WTC11 (cell line): ENCODE measurements around the gene CNP. TPM values are rescaled to one million over a fixed set of nuclear protein-coding genes. Genes with fewer than 3 reads are reported as not detected.

Experiments used
- ATAC-seq: fragments of 200-7000 bp; cut with Tn5 transposase; 2 replicates; pipeline ENCODE4 v1.10.0; 2021; ENCODE audit warnings: mild to moderate bottlenecking, moderate library complexity
- CTCF ChIA-PET: fragments of 300-600 bp; sonication (Branson Sonifier 250); formaldehyde crosslinking; loops from one replicate; lab custom pipeline; 2021; ENCODE audit warnings: antibody characterized with exemption; lab: Charles Lee
- POLR2A ChIA-PET: fragments of 350-600 bp; sonication (Branson Sonifier 250); formaldehyde crosslinking; loops from one replicate; lab custom pipeline; 2021; ENCODE audit warnings: antibody characterized with exemption; lab: Charles Lee
- DNase-seq: peaks from one replicate; pipeline ENCODE4 v3.0.0; 2021; ENCODE audit warnings: low spot score
- H3K27ac Mint-ChIP-seq: 2 replicates; pipeline ENCODE4 v1.8.0; 2021; ENCODE audit warnings: mixed read lengths
- H3K27me3 Mint-ChIP-seq: 2 replicates; pipeline ENCODE4 v1.8.0; 2021; ENCODE audit warnings: low read depth, mild to moderate bottlenecking, moderate library complexity, mixed read lengths
- H3K36me3 Mint-ChIP-seq: 2 replicates; pipeline ENCODE4 v1.8.0; 2021; ENCODE audit warnings: mixed read lengths
- H3K4me1 Mint-ChIP-seq: 2 replicates; pipeline ENCODE4 v1.8.0; 2022; ENCODE audit warnings: mixed read lengths
- H3K4me3 Mint-ChIP-seq: 2 replicates; pipeline ENCODE4 v1.8.0; 2021; ENCODE audit warnings: mild to moderate bottlenecking, moderate library complexity, mixed read lengths
- H3K9me3 Mint-ChIP-seq: 2 replicates; pipeline ENCODE4 v1.8.0; 2021; ENCODE audit warnings: mixed read lengths
- CREB1 ChIP-seq: sonication (generic); formaldehyde crosslinking; IDR thresholded peaks from 2 replicates; pipeline ENCODE4 v1.8.0; 2023; ENCODE audit warnings: mild to moderate bottlenecking, missing genetic modification reagents
- ETV6 ChIP-seq: sonication (generic); formaldehyde crosslinking; IDR thresholded peaks from 2 replicates; pipeline ENCODE4 v1.8.1; 2022; ENCODE audit warnings: mild to moderate bottlenecking, missing genetic modification reagents
- MXD4 ChIP-seq: fragments of 250-450 bp; sonication (Bioruptor Pico); IDR thresholded peaks from 2 replicates; pipeline ENCODE4 v1.8.0; 2021; ENCODE audit warnings: mild to moderate bottlenecking, moderate library complexity, borderline replicate concordance
- NFYB ChIP-seq: sonication (generic); formaldehyde crosslinking; conservative IDR thresholded peaks from 2 replicates; pipeline ENCODE4 v1.8.0; 2022; ENCODE audit warnings: low read depth, missing genetic modification reagents
- RELA ChIP-seq: sonication (generic); formaldehyde crosslinking; IDR thresholded peaks from 2 replicates; pipeline ENCODE4 v1.8.1; 2022; ENCODE audit warnings: missing genetic modification reagents, mild to moderate bottlenecking, borderline replicate concordance
- SMAD3 ChIP-seq: sonication (generic); formaldehyde crosslinking; IDR thresholded peaks from 2 replicates; pipeline ENCODE4 v1.8.0; 2022; ENCODE audit warnings: missing genetic modification reagents, mild to moderate bottlenecking, borderline replicate concordance
- total RNA-seq: library from RNA; stranded (reverse); gene quantifications from 3 replicates; pipeline ENCODE4 v1.2.3, GENCODE V29; 2021
- TF ChIP-seq, protein P1 (sequence below): sonication (generic); formaldehyde crosslinking; IDR thresholded peaks from 2 replicates; pipeline ENCODE4 v1.8.0; 2023; ENCODE audit warnings: missing genetic modification reagents
- TF ChIP-seq, protein P2 (sequence below): sonication (generic); formaldehyde crosslinking; IDR thresholded peaks from 2 replicates; pipeline ENCODE4 v1.8.0; 2022; ENCODE audit warnings: mild to moderate bottlenecking, missing genetic modification reagents
- TF ChIP-seq, protein P3 (sequence below): sonication (generic); formaldehyde crosslinking; conservative IDR thresholded peaks from 2 replicates; pipeline ENCODE4 v1.8.1; 2022; ENCODE audit warnings: mild to moderate bottlenecking, missing genetic modification reagents
- TF ChIP-seq, protein P4 (sequence below): sonication (generic); formaldehyde crosslinking; IDR thresholded peaks from 2 replicates; pipeline ENCODE4 v1.8.1; 2023; ENCODE audit warnings: mild to moderate bottlenecking, moderate library complexity, missing genetic modification reagents

CNP gene
- total RNA-seq, 1 experiment from 2014 or later = 52.5 TPM

DNA sequence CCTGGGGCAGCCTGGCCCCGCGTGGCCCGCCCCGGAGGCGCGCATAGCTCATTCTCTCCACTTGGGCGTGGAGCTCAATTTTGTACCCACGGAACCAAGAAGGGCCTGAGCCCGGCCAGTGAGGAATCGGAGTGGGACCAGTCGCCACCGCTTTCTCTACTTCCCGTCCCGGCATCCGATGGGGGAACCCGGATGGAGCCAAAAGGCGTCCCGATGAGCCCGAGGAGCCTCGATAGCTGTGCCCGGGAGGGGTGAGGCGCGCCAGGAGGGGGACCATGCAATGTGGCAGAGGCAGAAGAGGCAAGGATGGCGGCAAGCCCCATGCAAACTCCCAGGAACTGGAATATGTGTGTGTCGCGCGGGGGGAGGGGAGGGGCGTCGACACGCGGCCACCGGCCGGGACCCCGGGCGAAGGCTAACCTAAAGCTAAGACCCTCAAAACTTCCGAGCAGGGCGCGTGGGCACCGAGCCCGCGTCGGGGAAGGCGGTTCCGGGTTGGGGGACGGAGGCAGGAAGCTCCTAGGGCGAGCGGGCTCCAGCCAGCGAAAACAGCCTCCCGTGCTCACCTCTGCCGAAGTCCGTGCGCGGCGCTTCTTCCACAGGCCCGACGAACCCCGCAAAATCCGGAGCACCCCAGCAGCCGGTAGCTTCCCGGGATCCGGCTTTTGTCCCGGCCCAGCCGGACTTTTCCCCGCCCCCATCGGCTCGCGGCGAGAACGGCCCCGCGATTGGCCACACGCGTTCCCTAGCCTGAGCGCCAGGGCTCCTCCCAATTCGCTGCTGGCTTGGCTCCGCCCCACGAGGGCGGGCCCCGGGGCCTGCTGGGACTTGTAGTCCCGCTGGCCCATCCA lies 48.1 kb upstream of the CNP start, which contains the start of gene ACLY (continued):
- TF ChIP-seq, protein P1, sequence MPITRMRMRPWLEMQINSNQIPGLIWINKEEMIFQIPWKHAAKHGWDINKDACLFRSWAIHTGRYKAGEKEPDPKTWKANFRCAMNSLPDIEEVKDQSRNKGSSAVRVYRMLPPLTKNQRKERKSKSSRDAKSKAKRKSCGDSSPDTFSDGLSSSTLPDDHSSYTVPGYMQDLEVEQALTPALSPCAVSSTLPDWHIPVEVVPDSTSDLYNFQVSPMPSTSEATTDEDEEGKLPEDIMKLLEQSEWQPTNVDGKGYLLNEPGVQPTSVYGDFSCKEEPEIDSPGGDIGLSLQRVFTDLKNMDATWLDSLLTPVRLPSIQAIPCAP (CRISPR knock-in tag) = 0 out of 2 replicates have a peak, but pooled peaks have one; percentile 26
- TF ChIP-seq CREB1 = no peak
- TF ChIP-seq SMAD3 = peak; percentile 73; the same call in 1 of the 2 replicates

DNA sequence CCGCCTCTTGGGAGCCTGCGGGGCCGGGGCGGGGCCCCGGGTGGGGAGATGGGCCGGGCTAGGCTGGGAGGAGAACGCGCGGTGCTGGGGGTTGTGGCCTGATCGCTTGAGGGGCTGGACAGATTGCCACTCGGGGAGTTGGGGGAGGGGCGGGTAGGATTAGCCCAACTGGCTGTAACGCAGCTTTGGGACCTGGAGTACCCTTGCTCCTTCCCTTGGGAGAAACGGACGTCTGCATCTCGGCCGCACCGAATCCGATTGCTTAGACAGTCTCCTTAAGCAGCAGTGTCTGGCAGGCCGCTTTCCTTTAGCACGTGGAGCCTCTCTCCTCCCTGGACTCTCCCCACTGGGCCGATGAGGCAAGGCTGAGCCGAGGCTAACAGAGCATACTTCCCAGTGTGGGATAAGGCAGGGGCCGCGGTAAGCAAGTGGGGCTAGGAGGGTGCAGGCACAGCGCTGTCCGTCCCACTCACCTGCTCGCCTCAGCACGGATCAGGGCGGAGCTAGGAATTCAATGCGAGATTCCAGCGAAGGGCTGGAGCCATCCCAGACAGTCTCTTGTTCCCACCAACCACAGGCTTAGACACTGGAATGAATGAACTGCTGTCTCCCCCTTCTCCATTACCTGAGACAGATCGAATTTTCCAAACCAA lies 47.3 kb upstream of the CNP start:
- peak overlapping the region; percentile 84 for H3K4me3 Mint-ChIP-seq
- ChIA-PET POLR2A (interaction anchor here (0.5 to 2.6 kb wide), 9 partner anchors 11 to 230 kb away, joined by 3 to 14 read pairs (median 4); partner anchors contain the start of genes DNAJC7, KLHL11 and ODAD4), CTCF (interaction anchor here (1.0 to 8.6 kb wide), 9 partner anchors 11 to 520 kb away, joined by 3 to 134 read pairs (median 5); partner anchors contain the start of genes JUP, KCNH4 and ODAD4)
- TF ChIP-seq RELA = no peak
- TF ChIP-seq, protein P2, sequence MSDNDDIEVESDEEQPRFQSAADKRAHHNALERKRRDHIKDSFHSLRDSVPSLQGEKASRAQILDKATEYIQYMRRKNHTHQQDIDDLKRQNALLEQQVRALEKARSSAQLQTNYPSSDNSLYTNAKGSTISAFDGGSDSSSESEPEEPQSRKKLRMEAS (CRISPR knock-in tag) = 0 out of 2 replicates have a peak, but pooled peaks have one; percentile 68
- no peaks in the 10 kb centered on the region for H3K27me3 Mint-ChIP-seq
- ATAC-seq (peak; percentile 73), DNase-seq (peak; percentile 67)
- peaks cover 43% of the 10 kb centered on the region for H3K4me1 Mint-ChIP-seq
- H3K27ac Mint-ChIP-seq = peak overlapping the region; percentile 96
- no peaks in the 10 kb centered on the region for H3K9me3 Mint-ChIP-seq
- no peaks in the 10 kb centered on the region for H3K36me3 Mint-ChIP-seq

DNA sequence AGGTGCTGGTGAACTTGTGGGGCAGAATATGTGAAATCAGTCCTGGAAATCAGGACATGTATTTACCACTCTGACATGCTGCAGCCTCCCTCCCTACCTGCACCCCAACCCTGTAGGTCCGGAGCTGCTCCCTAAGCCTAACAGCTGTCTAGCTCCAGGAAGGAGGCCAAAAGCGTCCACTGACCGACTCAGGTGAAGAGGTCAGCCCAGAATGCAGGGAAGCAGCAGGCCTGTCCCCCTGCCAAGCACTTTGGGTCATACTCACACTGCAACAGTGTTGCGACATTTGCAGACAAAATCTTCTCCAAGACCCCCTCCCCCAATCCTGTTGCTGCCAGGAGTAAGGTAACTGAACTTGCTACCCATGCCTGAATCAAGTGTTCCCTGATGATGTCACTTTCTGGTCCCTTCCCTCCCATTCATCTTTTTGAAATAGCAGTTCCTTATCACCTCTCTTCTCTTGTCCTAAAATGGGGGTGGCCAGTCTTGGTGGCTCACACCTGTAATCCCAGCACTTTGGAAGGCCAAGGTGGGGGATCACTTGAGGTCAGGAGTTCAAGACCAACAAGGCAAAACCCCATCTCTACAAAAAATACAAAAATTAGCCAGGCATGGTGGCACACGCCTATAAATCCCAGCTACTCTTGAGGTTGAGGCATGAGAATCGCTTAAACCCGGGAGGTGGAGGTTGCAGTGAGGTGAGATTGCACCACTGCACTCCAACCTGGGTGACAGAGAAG lies 46.6 kb upstream of the CNP start:
- ATAC-seq = peak; percentile 0; the same call in 1 of the 2 replicates

DNA sequence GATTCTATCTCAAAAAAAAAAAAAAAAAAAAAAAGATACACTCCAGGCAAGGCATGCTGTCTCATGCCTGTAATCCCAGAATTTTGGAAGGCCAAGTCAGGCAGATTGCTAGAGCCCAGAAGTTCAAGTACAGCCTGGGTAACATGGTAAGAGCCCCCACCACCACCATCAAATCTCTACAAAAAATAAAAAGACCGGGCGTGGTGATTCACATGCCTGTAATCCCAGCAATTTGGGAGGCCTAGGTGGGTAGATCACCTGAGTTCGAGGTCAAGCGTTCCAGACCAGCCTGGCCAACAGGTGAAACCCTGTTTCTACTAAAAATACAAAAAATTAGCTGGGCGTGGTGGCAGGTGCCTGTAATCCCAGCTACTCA lies 46.0 kb upstream of the CNP start:
- ChIA-PET CTCF (interaction anchor here (3.6 to 4.3 kb wide), 2 partner anchors 10 to 135 kb away, joined by 20 to 26 read pairs; partner anchors contain the start of genes JUP and ODAD4), POLR2A (no interaction called here)
- Mint-ChIP-seq H3K27me3 (no peaks in the 10 kb centered on the region), H3K4me3 (peak overlapping the region; percentile 84; the same call in 1 of the 2 replicates), H3K36me3 (no peaks in the 10 kb centered on the region), H3K27ac (no peak overlapping the region), H3K9me3 (no peaks in the 10 kb centered on the region), H3K4me1 (peaks cover 32% of the 10 kb centered on the region)
- ATAC-seq = no peak
- no peak for DNase-seq
- no peak for TF ChIP-seq NFYB (CRISPR knock-in tag)
- TF ChIP-seq, protein P3, sequence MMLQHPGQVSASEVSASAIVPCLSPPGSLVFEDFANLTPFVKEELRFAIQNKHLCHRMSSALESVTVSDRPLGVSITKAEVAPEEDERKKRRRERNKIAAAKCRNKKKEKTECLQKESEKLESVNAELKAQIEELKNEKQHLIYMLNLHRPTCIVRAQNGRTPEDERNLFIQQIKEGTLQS (CRISPR knock-in tag) = no peak
- TF ChIP-seq, protein P4, sequence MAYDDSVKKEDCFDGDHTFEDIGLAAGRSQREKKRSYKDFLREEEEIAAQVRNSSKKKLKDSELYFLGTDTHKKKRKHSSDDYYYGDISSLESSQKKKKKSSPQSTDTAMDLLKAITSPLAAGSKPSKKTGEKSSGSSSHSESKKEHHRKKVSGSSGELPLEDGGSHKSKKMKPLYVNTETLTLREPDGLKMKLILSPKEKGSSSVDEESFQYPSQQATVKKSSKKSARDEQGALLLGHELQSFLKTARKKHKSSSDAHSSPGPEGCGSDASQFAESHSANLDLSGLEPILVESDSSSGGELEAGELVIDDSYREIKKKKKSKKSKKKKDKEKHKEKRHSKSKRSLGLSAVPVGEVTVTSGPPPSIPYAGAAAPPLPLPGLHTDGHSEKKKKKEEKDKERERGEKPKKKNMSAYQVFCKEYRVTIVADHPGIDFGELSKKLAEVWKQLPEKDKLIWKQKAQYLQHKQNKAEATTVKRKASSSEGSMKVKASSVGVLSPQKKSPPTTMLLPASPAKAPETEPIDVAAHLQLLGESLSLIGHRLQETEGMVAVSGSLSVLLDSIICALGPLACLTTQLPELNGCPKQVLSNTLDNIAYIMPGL (CRISPR knock-in tag) = no peak
- no peak for TF ChIP-seq ETV6 (CRISPR knock-in tag)

More for the DNA sequence above, 46.6 kb upstream of the CNP start:
- H3K9me3 Mint-ChIP-seq = no peaks in the 10 kb centered on the region
- H3K4me1 Mint-ChIP-seq = peaks cover 36% of the 10 kb centered on the region
- no peak for TF ChIP-seq MXD4
- ChIA-PET POLR2A (interaction anchor here (1.3 to 1.9 kb wide), 3 partner anchors 10 to 230 kb away, joined by 5 to 13 read pairs (median 6); partner anchors contain the start of genes DNAJC7 and ODAD4), CTCF (interaction anchor here (1.2 to 8.6 kb wide), 7 partner anchors 10 to 519 kb away, joined by 3 to 134 read pairs (median 5); partner anchors contain the start of genes JUP and ODAD4)
- H3K27ac Mint-ChIP-seq = peak overlapping the region; percentile 96
- peak overlapping the region; percentile 84 for H3K4me3 Mint-ChIP-seq
- H3K27me3 Mint-ChIP-seq = no peaks in the 10 kb centered on the region
- no peaks in the 10 kb centered on the region for H3K36me3 Mint-ChIP-seq
- DNase-seq = peak; percentile 21
